Measurements from ENCODE around the gene PRKAG2.
"Not testable (repeated sequence)": the region's sequence is repeated elsewhere in the genome, so short reads cannot be mapped to it uniquely, and the experiment has no call there.

The PRKAG2 gene

DNA sequence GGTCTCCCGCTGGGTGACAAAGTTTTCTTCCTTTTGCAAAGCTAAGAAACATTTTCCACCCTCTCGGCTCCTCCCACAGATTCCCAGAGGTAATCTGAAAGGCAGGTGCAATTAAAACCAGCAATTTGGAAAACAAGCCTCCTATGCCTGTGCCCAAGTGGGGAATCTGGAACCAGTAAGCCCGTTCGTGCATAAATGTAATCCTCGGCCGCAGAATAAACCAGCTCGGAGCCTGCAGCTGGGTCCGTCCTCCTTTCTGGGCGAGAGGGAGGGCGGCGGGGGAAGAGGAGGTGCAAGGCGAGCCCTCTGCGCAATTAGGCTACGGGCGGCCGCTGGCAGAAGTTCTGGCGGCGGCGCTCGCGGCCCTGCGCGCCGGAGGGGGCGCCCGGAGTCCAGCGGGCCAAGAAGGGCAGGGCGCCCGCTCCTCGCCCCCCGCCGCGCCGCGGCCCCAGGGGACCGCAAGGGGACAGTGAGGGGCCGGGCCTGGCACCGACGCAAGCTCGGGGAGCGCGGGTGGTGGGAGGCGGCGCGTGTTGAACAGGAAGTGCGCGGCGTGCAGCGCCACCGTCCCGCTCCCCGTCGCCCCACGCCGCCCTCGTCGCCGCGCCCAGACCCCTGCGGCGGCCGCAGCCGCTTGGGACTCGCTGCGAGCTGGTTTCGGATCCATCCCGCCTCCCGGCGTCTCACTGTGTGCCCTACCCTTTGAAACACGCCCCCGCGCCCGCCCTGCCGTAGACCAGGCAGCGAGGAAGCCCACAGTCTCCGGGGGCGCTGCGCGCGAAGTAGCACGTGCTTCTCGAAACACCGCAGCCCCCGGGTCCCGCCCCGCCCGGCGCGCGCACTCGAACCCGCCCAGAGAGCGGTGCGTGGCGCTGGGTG, at the start of gene PRKAG2:
PRKAG2 (minus strand) TSS at position 217 of the 879 bp plus-strand sequence. CDS start 495 bp downstream, outside the sequence.
- DNase-seq: peak; percentile 80 to 82

DNA sequence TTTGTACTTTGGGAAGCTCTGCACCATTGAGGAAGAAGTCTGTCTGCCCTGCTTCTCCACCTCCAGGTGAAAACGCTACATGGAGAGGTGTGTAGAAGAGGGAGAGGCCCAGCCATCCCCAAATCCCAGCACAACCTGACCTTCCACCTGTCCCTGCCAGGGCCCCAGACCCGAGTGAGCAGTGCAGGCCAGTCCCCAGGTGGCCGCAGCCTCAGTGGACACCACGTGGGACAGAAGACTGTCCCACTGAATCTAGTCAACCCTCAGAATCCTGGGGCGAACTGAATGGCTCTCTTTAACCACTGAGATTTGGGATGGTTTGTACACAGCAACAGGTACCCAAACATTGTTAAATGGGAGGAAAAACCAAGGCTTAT, 49.4 kb upstream of the PRKAG2 start:
- no peak for DNase-seq

DNA sequence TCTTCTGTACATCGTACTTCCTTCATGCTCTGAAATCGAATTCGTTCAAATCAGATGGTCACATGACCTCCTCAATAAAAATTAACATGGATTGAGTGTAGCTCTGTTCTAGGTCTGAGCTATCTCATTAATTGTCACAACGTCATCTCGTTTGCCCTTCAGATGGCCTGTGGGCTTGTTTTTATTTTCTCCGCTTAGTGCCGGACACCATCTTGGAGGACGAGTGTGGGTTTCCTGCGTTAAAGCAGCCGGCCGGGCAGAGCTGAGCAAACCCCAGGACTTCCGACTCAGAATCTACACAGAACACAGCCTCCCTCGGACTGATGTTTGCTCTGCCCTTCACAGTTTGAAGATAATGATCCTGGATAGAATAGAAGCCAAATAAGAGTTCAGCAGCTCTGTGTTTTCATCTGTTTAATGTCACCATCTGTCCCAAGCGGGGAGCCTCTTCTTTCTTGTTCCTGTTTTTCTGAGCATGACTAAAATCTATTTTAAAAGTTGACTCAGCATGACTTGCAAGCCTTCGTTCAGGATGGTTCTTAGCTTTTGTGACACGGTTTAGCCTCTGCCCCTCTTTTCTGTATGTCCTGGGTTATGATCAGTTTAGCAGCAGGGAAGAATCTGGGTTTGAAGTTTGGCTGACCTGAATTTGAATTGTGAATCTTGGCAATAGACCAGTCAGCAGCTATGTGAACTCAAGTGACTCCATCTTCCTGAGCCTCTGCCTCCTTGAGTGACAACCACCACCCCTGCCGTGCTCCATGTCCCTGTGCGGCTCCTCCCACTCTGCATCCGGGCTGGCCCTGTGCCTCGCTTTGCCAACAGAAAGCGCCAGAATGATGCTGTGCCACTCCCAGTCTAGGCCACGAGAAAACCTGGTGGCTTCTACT, 48.8 kb upstream of the PRKAG2 start:
- DNase-seq: peak; percentile 30 to 40

DNA sequence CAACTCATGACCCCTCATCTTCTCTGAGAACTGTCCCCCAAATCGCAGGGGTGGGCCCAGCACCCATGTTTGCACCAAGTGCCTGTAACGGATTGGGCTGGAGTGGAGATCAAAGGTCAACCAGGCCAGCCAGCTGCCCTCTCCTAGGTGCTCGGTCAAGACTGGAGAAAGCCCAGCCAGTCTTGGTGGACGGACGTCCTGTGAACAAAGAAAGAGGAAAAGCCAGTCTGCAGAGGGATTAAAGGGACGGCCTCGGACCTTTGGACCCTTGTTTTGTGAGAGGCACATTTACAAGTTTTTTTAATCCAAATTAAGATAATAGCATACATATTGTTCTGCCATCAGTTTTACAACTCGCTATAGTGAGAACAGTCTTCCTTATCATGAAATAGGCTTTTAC, 47.6 kb upstream of the PRKAG2 start:
- no peak for DNase-seq

DNA sequence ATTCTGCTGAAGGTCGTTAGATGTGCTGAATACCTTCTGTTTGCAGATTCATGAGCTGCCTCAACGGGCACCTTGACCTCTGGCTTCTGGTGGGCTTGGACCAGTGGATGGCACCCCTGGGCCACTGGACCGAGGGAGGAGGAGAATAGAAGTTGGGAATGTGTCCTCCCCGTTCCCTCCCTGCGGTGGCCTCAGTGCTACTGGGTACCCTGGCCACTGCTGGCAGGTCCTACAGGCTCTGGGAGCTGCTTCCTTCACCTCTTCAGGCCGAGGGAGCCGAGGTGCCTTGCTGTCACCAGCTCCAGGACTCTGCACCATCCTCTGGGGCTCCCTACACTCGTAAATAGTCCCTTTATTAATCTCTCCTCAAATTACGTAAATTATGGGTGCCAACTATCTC, 47.1 kb upstream of the PRKAG2 start:
- DNase-seq: no peak

DNA sequence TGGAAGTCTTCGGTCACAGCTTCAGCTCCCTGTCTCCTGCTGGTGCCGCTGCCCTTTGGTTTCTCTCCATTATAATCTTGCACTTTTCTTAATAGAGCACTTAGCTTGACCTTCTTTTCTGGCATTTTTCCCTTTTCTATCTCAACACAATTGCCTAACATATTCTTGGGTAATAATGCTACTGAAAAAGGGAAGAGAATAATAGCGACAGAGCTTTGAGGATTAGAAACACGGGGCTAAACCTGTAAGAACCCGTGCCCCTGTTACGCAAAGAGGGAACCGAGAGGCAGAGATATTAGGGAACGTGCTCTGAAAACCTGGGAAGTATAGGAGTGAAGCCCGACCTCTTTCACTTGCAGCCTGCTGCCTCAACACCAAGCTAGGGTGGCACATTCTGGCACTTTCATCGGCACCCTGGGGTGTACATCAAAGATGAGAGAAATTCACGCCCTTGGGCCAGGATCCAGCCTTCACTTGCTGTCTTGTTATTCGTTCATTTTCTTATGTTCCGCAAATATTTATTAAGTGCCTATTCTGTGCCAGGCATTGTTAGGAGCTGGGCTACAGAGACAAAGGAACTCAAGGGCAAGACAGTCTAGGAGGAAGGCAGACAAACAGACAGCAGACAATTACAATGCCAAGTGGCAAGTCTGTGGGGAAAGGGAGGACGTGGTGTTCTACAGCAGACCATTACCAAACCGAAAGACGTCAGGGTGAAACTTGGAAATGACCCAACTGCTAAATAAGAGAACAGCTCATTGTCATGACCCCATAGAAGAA, 46.4 kb upstream of the PRKAG2 start:
- no peak for DNase-seq

DNA sequence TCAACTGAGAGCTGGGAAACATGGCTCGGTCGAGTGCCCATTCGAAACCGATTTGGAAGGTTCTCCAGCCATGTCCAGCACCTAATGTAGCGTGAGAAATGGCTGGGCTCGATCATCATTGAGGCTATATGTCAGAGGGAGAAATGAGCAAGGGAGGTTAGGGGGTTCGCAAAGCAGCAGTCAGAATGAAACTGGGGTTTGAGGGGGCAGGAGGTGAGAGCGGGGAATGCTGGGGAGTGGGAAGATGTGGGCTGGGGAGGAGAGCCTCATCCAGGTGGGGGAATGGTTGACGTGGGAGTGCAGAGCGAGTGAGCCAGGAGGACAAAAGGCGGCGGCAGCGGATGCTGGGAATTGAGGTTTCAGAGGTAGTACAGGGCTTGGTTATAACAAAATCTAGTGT, 44.5 kb upstream of the PRKAG2 start:
- no peak for DNase-seq

DNA sequence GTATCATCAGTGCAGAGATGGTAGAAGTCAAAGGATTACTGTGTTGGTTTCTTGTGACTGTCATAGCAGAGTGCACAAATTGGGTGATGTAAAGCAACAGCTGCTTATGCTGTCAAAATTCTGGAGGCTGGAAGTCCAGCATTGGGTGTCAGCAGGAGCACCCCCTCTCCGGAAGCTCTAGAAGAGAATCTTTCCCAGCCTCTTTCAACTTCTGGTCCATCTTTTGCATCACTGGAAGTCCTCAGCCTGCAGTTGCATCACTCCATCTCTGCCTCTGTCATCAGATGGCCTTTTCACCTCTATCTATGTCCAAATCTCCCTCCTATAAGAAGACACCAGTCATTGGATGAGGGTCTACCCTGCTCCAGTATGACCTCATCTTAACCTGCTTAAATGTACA, 43.6 kb upstream of the PRKAG2 start:
- DNase-seq: no peak

DNA sequence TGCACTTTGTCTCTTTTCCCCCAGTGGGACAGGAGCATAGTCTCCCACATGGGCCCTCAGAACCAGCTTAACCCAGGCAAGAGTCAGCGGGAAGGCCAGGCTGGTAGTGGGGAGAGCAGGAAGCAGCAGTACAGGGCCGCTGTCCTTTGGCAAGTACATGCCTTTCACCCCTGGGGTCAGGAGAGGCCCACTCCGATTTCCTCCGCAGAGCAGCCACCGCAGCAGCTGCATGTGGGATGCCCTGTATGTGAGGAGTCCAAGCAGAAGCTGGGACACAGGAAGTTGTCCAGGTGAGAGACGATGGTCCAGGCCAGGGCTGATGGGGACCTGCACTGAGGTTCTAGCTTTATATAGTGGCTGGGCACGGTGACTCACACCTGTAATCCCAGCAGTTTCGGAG, 42.7 kb upstream of the PRKAG2 start:
- no peak for DNase-seq

DNA sequence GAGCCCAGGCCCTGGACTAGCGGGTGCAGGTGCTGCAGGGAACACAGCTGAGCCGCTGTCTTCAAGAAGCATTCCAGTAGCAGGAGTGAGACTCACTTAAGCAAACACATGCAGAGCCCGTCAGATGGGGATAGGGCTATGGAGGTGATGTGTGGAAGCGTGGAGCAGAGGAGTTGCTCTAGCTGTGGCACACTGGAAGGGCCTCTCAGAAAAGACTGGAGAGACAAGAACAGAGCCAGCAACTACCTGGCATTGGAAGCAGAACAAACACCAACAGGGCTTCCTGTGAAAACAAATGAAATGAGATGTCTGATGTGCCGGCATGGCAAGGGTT, 41.6 kb upstream of the PRKAG2 start:
- DNase-seq: no peak

DNA sequence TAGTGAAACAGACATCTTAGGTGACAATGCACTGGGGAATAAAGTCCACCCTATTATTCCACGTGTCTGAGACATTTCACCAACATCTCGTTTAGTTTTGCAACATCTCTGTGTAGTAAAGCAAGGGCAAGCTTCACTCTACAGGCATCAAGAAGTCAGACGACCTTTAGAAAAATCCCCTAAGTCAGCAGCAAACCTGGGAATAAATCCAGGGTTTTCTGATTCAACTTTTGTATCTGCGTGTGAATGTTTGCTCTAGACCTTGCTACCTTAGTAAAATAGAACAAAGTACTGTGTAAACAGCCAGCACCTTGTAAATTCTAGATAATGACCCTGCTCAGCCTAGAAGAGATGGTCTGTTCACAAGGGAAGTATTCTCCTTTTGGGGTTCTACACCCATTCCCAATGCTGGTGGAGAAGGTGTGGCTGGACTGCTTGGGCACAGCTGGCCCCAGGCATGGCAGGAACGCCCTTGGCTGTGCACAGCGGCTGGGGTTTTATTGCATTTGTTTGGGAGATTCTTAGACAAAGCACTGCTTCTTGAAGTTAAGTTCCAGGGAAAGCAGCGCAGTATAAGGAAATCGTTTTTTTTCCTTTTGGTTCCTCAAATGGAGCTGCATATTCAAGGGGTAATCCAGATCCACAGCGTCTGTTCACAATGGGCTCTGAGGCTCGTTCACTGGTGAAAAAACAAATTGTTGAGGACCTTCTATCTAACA, 41.0 kb upstream of the PRKAG2 start:
- DNase-seq: no peak

DNA sequence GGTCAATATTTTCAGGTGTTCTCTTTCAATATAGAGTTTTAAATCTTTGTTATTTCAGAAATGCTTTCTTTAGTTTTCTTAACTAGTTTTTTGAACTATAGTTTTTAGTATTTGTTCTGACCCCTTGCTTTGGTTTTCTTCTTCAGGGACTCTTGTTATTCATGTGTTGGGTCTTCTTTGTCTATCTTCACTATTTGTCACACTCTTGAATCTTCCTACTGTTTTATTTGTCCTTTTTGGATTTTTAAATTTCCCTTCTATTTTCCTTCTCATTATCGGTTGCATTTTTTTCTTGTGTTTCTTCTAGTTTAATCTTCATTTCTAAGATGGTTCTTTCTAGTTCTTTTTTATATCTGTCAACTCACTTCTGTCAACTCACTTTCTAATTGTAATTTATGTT, 37.1 kb upstream of the PRKAG2 start:
- no peak for DNase-seq

DNA sequence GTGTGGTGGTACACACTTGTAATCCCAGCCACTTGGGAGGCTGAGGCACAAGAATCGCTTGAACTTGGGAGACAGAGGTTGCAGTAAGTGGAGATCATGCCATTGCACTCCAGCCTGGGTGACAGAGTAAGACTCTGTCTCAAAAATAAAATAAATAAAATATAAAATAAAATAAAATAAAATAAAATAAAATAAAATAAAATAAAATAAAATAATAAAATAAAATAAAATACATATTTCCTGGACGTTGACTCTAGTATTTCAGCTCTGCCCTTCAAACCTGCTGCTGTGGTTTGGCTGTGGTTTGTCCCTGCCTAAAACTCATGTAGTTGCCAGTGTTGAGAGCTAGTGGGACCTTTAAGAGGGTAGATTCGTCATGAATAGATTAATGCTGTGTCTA, 33.7 kb upstream of the PRKAG2 start:
- not testable (repeated sequence) for DNase-seq

DNA sequence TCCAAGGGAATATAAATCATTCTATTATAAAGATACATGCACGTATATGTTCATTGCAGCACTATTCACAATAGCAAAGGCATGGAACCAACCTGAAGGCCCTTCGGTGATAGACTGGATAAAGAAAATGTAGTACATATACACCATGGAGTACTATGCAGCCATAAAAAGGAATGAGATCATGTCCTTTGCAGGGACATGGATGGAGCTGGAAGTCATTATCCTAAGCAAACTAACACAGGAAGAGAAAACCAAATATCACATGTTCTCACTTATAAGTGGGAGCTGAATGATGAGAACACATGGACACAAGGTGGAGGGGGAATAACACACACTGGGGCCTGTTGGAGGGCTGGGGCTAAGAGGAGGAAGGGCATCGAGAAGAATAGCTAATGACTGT, 30.2 kb upstream of the PRKAG2 start:
- not testable (repeated sequence) for DNase-seq

DNA sequence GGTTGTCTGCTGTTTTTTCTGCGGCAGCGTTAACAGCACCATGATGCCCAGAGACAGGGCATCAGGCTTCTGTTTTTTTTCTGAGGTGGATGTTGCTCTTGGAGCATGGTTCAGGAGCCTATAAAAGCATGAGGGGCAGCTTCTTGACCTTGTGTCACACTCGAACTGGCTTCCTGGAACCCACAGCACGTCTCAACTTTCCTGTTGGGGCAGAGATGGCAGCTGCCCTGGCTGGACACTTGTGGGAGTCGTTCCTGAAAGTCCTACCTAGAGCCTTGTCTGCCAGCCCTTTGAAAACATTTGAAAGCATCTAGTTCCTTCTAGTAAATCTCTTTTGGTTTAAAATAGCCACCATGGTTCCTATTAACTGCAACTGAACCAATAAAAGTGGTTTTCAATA, 28.9 kb upstream of the PRKAG2 start:
- no peak for DNase-seq

DNA sequence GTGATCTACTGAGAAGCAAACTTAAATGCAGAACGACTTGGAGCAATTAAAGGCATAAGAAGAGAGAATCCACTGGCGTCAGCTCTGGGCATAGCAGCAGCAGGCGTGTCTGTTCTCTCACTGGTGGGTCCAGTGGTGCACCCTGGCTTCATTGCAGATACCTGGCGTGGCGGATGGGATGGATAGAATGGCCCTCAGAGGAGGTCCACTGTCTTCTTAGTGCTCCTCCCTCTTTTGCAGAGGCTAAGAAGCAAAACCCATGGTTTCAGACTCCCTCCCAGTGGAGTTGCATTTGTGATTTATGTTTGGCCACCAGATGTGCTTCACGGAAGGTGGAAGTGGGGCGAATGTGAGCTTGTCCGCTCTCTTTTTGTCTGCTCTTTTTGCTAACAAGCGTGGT, 28.4 kb upstream of the PRKAG2 start:
- DNase-seq: no peak

DNA sequence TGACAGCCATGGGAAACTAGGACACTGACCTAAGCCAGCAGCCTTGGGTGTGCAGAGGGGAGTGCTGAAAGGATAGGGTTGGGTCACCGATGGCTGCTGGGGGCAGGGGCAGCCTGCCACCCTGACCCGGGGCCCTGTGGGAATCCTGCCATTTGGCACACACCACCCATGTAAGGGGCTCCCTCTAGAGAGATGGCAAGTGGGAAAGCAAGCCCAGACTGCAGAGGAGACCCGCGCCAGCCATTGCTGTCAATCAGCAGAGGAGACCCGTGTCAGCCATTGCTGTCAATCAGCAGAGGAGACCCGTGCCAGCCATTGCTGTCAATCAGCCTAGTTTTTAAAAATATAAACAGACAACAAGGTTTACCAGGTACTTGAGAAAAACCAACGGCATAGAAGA, 27.4 kb upstream of the PRKAG2 start:
- no peak for DNase-seq

DNA sequence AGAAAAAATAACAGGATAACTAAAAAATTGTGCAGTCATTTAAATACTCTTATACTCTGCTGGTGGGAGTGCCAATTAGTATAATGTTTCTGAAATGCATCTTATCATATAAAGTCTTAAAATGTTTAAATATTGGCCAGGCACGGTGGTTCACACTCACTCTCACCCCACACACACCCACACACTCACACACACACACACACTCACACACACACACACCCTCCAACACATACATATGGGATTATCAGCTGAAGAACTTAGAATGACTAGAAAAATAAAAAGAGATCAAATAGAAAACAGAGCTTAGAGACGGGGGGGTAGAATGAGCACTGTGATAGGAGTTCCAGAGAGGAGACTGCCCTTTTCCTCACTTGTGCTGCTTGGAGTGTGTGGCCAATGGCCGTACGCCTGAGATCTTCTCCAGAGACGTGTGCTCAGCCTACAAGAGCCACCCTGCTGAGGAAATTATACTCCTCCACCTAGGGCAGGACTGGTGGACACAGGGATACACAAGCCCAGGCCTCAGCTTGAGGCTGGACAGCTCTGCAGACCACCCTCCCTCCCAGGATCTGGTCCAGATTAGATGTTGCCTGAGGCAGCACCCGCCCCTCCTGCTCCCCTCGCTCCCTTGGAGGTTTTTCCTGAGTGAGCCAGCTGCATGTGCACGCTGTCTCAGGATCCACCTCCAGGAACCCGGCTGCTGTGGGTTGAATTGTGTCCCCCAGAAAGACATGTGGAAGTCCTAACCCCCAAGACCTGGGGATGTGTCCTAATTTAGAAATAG, 26.5 kb upstream of the PRKAG2 start:
- no peak for DNase-seq

DNA sequence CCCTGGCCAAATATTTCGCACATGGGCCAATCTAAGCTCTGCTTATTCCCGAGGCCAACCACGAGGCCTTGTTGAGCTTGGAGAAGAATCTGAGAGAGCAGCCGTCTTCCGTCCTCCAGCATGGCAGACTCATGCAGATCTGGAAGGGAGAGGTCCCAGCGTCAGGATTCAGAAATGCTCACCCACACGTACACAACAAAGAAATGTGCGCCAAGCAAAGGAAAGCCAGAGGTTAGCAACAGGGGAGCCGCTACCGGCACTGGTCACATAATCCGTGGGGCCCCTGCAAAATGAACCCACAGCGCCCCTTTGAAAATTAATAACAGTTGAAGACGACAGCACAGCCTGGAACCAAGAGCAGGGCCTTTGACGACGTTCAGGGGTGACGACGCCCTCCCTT, 25.4 kb upstream of the PRKAG2 start:
- no peak for DNase-seq

DNA sequence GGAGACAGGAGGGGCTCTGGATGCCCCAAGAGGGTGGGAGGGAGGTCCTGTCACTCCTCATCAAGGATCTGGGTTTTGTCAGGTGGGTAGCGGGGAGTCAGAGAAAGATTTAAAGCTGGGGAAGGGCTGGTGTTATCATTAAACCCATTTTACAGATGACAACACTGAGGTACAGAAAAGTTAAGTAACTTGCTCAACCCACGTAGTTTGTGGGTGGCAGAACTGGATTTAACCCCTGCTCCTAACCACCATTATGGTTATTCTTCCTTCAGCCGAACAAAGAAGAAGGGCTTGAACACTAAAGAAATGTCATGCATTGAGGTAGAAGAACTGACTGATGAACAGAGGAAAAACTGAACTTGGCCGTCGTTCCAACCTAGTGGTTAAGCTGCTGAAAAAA, 24.9 kb upstream of the PRKAG2 start:
- DNase-seq: no peak

DNA sequence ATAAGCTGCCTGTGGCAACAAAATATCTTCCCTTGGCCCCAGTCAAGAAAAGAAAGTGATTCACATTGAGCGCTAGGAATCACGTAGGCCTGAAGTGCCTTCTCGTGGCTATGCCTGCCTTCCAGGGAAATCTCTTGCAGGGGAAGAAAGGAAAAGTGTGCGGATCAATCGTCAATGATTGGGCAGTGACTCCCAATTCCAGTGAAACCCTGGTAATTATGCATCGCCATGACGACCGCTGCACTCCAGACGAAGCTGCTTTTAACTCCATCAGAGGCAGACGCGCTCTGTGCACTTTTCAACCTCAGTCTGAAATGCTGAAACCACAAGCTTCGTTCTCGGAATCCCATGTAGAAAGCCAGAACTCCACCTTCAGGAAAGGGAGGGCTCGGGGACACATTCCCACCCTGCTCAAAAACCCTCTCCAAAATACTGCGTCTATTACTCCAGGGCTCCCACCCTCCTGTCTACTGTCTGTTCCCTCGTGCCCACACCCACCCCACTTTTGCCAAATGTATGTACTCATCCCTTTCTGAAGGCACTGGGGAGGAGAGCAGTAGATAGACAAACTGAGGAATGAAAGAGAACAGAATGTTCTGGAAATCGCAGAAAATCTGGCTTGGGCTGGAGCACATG, 24.2 kb upstream of the PRKAG2 start:
- DNase-seq: no peak

Measured in activated T-cell treated with anti-CD3 and anti-CD28 coated beads, Interleukin-2, amount 50 U/mL, for 48 hours (primary cell).